HCT116 (cell line): ENCODE data around the gene FNBP1.

Source experiments
- RAD21 ChIP-seq: IDR thresholded peaks from 2 replicates; pipeline ENCODE4 v1.6.1; 2012; ENCODE audit warnings: low read depth, mild to moderate bottlenecking
- TF ChIP-seq, protein P1 (sequence below), 3 experiments: fragments of 200-600 bp in 1 of 3; sonication (generic) in 1 of 3; IDR thresholded peaks in 2 of 3; conservative IDR thresholded peaks in 1 of 3; 2 replicates each; pipeline ENCODE4 v1.5.1; 2012 to 2017; ENCODE audit warnings: low read depth in 2 of 3, low read length in 2 of 3, antibody characterized with exemption in 1 of 3, borderline replicate concordance in 1 of 3, control low read depth in 1 of 3, mild to moderate bottlenecking in 1 of 3, mixed read lengths in 1 of 3, mixed run types in 1 of 3, moderate library complexity in 1 of 3; ENCODE audit not compliant: insufficient read depth in 1 of 3

DNA sequence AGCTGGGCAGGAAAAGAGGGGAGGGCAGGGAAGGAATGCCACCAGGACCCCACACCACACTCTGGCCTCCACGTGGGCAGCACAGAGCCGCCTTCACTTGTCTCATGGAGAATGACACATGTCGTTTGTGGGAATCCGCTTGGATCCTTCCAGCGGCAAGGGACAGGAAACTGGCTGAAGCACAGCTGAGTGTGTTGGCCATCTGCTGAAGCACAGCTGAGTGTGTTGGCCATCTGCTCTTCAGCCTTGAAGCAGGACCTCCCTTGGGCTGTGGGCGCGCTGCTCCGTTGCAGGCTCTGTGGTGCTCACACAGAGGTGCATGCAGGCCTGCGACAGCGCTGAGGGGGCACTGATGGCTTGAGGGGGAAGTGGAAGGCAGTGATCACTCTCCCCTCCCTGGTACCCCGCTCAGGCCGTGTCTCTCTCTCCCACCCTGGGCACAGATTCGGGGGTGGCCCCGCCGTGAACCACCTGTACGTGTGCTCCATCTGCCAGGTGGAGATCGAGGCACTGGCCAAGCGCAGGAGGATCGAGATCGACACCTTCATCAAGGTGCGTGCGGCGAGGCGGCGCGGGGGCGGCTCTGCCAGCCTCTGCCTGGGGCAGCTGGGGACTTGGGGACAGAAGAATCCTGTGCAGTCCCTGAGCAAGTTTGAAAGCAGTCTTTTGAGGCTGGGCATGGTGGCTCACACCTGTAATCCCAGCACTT lies 167.1 kb downstream of the FNBP1 start:
- TF ChIP-seq, protein P1, sequence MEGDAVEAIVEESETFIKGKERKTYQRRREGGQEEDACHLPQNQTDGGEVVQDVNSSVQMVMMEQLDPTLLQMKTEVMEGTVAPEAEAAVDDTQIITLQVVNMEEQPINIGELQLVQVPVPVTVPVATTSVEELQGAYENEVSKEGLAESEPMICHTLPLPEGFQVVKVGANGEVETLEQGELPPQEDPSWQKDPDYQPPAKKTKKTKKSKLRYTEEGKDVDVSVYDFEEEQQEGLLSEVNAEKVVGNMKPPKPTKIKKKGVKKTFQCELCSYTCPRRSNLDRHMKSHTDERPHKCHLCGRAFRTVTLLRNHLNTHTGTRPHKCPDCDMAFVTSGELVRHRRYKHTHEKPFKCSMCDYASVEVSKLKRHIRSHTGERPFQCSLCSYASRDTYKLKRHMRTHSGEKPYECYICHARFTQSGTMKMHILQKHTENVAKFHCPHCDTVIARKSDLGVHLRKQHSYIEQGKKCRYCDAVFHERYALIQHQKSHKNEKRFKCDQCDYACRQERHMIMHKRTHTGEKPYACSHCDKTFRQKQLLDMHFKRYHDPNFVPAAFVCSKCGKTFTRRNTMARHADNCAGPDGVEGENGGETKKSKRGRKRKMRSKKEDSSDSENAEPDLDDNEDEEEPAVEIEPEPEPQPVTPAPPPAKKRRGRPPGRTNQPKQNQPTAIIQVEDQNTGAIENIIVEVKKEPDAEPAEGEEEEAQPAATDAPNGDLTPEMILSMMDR (IDR thresholded peaks at IDR 0.05 in 2 of 3, conservative IDR thresholded peaks at IDR 0.05 in 1 of 3; ENCODE audit: borderline replicate concordance in 1 of 3, insufficient read depth in 1 of 3, low read depth in 2 of 3, low read length in 2 of 3) = no peak
- no peak for TF ChIP-seq RAD21
